ENCODE data around the gene NDUFS2.

- TF ChIP-seq CTCF (IDR thresholded peaks at IDR 0.05; ENCODE audit: low read length) (no peak), EZH2 (IDR thresholded peaks at IDR 0.05; ENCODE audit: borderline replicate concordance, low read length) (no peak)
These were observed 8.5 kb upstream of the NDUFS2 start for GRCh38 chr1:161193561-161194235.
